ENCODE data around the gene CRBN.

Gene CRBN

GRCh38 chr3:3110299-3110630 lies 69.2 kb downstream of the CRBN start, which contains the start of gene IL5RA:
TSS of gene IL5RA (minus strand) at chr3:3110374. CDS start at chr3:3104984, 5,390 bp downstream.
- DNase-seq (ENCODE audit: low spot score) = no peak

GRCh38 chr3:3109407-3110298 lies 69.8 kb downstream of the CRBN start:
- no peak for DNase-seq (ENCODE audit: low spot score)

- no peak for DNase-seq (ENCODE audit: low spot score)
Measured at GRCh38 chr3:3107858-3108257, 71.6 kb downstream of the CRBN start.

- DNase-seq (ENCODE audit: low spot score) = no peak
Measured at GRCh38 chr3:3107181-3107580, 72.3 kb downstream of the CRBN start.

GRCh38 chr3:3105815-3106214 lies 73.7 kb downstream of the CRBN start:
- no peak for DNase-seq (ENCODE audit: low spot score)

GRCh38 chr3:3105246-3105645 lies 74.2 kb downstream of the CRBN start:
- DNase-seq (ENCODE audit: low spot score) = no peak

- no peak for DNase-seq (ENCODE audit: low spot score)
Measured at GRCh38 chr3:3102751-3103150, 76.7 kb downstream of the CRBN start.

GRCh38 chr3:3101660-3102458 lies 77.6 kb downstream of the CRBN start:
- DNase-seq (ENCODE audit: low spot score) = no peak
